Activated T-cell treated with anti-CD3 and anti-CD28 coated beads, Interleukin-2, amount 50 U/mL, for 24 hours (primary cell): ENCODE results near the gene FAM200A.
"Not testable (repeated sequence)": the region's sequence is repeated elsewhere in the genome, so short reads cannot be mapped to it uniquely, and the experiment has no call there.

ENCODE experiments used
- DNase-seq: peaks from one replicate; pipeline ENCODE4 v3.0.0-alpha.2; 2020
- H3K27ac Mint-ChIP-seq: 2 replicates; pipeline ENCODE4 v1.8.0; 2020; ENCODE audit warnings: mild to moderate bottlenecking, mixed read lengths
- H3K27me3 Mint-ChIP-seq: 2 replicates; pipeline ENCODE4 v1.8.0; 2020; ENCODE audit warnings: mixed read lengths
- H3K36me3 Mint-ChIP-seq: 2 replicates; pipeline ENCODE4 v1.8.0; 2020; ENCODE audit warnings: low read depth, mixed read lengths
- H3K4me1 Mint-ChIP-seq: 2 replicates; pipeline ENCODE4 v1.8.0; 2020; ENCODE audit warnings: low read depth, mixed read lengths
- H3K4me3 Mint-ChIP-seq: 2 replicates; pipeline ENCODE4 v1.8.0; 2020; ENCODE audit warnings: mild to moderate bottlenecking, moderate library complexity, mixed read lengths
- H3K9me3 Mint-ChIP-seq: 2 replicates; pipeline ENCODE4 v1.8.0; 2020; ENCODE audit warnings: mixed read lengths

Gene FAM200A

GRCh38 chr7:99563650-99564049 lies 11.7 kb upstream of the FAM200A start:
- peaks cover 79% of the 10 kb centered on the region for H3K36me3 Mint-ChIP-seq
- H3K27ac Mint-ChIP-seq: peak overlapping the region; percentile 74

GRCh38 chr7:99562832-99563231 lies 10.9 kb upstream of the FAM200A start:
- peak overlapping the region; percentile 89 for H3K27ac Mint-ChIP-seq
- H3K4me3 Mint-ChIP-seq: peak overlapping the region; percentile 54

More at GRCh38 chr7:99563650-99564049, 11.7 kb upstream of the FAM200A start:
- Mint-ChIP-seq H3K27me3 (no peaks in the 10 kb centered on the region), H3K4me3 (no peak overlapping the region), H3K4me1 (peaks cover 47% of the 10 kb centered on the region), H3K9me3 (no peaks in the 10 kb centered on the region)
- DNase-seq: no peak

GRCh38 chr7:99562114-99562784 lies 10.3 kb upstream of the FAM200A start:
- Mint-ChIP-seq H3K27ac (peak overlapping the region; percentile 89), H3K4me3 (peak overlapping the region; percentile 54), H3K4me1 (peaks cover 53% of the 10 kb centered on the region), H3K36me3 (peaks cover 85% of the 10 kb centered on the region), H3K9me3 (no peaks in the 10 kb centered on the region), H3K27me3 (no peaks in the 10 kb centered on the region)
- no peak for DNase-seq

More at GRCh38 chr7:99562832-99563231, 10.9 kb upstream of the FAM200A start:
- H3K27me3 Mint-ChIP-seq: no peaks in the 10 kb centered on the region
- H3K36me3 Mint-ChIP-seq: peaks cover 84% of the 10 kb centered on the region
- H3K9me3 Mint-ChIP-seq: no peaks in the 10 kb centered on the region
- H3K4me1 Mint-ChIP-seq: peaks cover 49% of the 10 kb centered on the region
- peak; percentile 44 for DNase-seq

- Mint-ChIP-seq H3K36me3 (peaks cover 89% of the 10 kb centered on the region), H3K27ac (peak overlapping the region; percentile 89), H3K27me3 (no peaks in the 10 kb centered on the region), H3K9me3 (no peaks in the 10 kb centered on the region), H3K4me3 (no peak overlapping the region), H3K4me1 (peaks cover 58% of the 10 kb centered on the region)
- no peak for DNase-seq
Measured at GRCh38 chr7:99561737-99562051, 9.8 kb upstream of the FAM200A start.

GRCh38 chr7:99560834-99561736 lies 9.2 kb upstream of the FAM200A start:
- Mint-ChIP-seq H3K27ac (peak overlapping the region; percentile 98), H3K27me3 (no peaks in the 10 kb centered on the region), H3K4me1 (peaks cover 59% of the 10 kb centered on the region), H3K9me3 (no peaks in the 10 kb centered on the region), H3K4me3 (peak overlapping the region; percentile 94), H3K36me3 (peaks cover 89% of the 10 kb centered on the region)
- no peak for DNase-seq

- Mint-ChIP-seq H3K4me3 (peak overlapping the region; percentile 94), H3K36me3 (peaks cover 91% of the 10 kb centered on the region), H3K27ac (peak overlapping the region; percentile 98), H3K9me3 (no peaks in the 10 kb centered on the region), H3K27me3 (no peaks in the 10 kb centered on the region), H3K4me1 (peaks cover 58% of the 10 kb centered on the region)
- no peak for DNase-seq
Measured at GRCh38 chr7:99559175-99559915, 7.4 kb upstream of the FAM200A start.

GRCh38 chr7:99558306-99559174 lies 6.6 kb upstream of the FAM200A start, which contains the start of gene ZNF655:
Gene ZNF655 (plus strand): TSS chr7:99558642. CDS start chr7:99560560, 1,918 bp downstream.
- peaks cover 53% of the 10 kb centered on the region for H3K4me1 Mint-ChIP-seq
- no peaks in the 10 kb centered on the region for H3K9me3 Mint-ChIP-seq
- peak within 1 kb of the TSS; percentile 98 for H3K27ac Mint-ChIP-seq
- H3K36me3 Mint-ChIP-seq: peaks cover 89% of the 10 kb centered on the region
- peak; percentile 92 for DNase-seq
- H3K27me3 Mint-ChIP-seq: no peaks in the 10 kb centered on the region
- H3K4me3 Mint-ChIP-seq: peak within 1 kb of the TSS; percentile 94

- peaks cover 92% of the 10 kb centered on the region for H3K36me3 Mint-ChIP-seq
- H3K4me1 Mint-ChIP-seq: peaks cover 53% of the 10 kb centered on the region
- H3K4me3 Mint-ChIP-seq: peak overlapping the region; percentile 94
- H3K27me3 Mint-ChIP-seq: no peaks in the 10 kb centered on the region
- H3K27ac Mint-ChIP-seq: peak overlapping the region; percentile 98
- H3K9me3 Mint-ChIP-seq: no peaks in the 10 kb centered on the region
- DNase-seq: no peak
Measured at GRCh38 chr7:99557940-99558305, 6.0 kb upstream of the FAM200A start.

GRCh38 chr7:99557196-99557607 lies 5.3 kb upstream of the FAM200A start:
- Mint-ChIP-seq H3K27ac (peak overlapping the region; percentile 98), H3K4me1 (peaks cover 52% of the 10 kb centered on the region), H3K36me3 (peaks cover 86% of the 10 kb centered on the region), H3K27me3 (no peaks in the 10 kb centered on the region), H3K4me3 (peak overlapping the region; percentile 94), H3K9me3 (no peaks in the 10 kb centered on the region)
- no peak for DNase-seq

- Mint-ChIP-seq H3K9me3 (no peaks in the 10 kb centered on the region), H3K27me3 (no peaks in the 10 kb centered on the region), H3K4me3 (no peak overlapping the region), H3K27ac (peak overlapping the region; percentile 41), H3K4me1 (peaks cover 46% of the 10 kb centered on the region), H3K36me3 (peaks cover 78% of the 10 kb centered on the region)
- no peak for DNase-seq
Measured at GRCh38 chr7:99554939-99555338, 3.0 kb upstream of the FAM200A start.

GRCh38 chr7:99553039-99553438 lies 1.1 kb upstream of the FAM200A start:
- peaks cover 45% of the 10 kb centered on the region for H3K4me1 Mint-ChIP-seq
- H3K36me3 Mint-ChIP-seq: peaks cover 79% of the 10 kb centered on the region
- no peaks in the 10 kb centered on the region for H3K27me3 Mint-ChIP-seq
- H3K4me3 Mint-ChIP-seq: no peak overlapping the region
- no peak for DNase-seq
- H3K27ac Mint-ChIP-seq: no peak overlapping the region
- peaks cover 4% of the 10 kb centered on the region for H3K9me3 Mint-ChIP-seq

GRCh38 chr7:99551334-99551733 lies 580 bp downstream of the FAM200A start:
- DNase-seq: no peak
- peaks cover 79% of the 10 kb centered on the region for H3K36me3 Mint-ChIP-seq

GRCh38 chr7:99549545-99549944 lies 2.4 kb downstream of the FAM200A start:
- not testable (repeated sequence) for H3K4me3 Mint-ChIP-seq, H3K9me3 Mint-ChIP-seq, H3K27ac Mint-ChIP-seq, DNase-seq, H3K27me3 Mint-ChIP-seq
- peaks cover 27% of the 10 kb centered on the region for H3K4me1 Mint-ChIP-seq
- H3K36me3 Mint-ChIP-seq: peaks cover 64% of the 10 kb centered on the region

More at GRCh38 chr7:99551334-99551733, 580 bp downstream of the FAM200A start:
- Mint-ChIP-seq H3K27me3 (no peaks in the 10 kb centered on the region), H3K27ac (peak overlapping the region; percentile 79), H3K9me3 (peaks cover 4% of the 10 kb centered on the region), H3K4me1 (peaks cover 35% of the 10 kb centered on the region), H3K4me3 (peak overlapping the region; percentile 94)
